ENCODE data around the gene CCDC78.

CCDC78 gene

DNA sequence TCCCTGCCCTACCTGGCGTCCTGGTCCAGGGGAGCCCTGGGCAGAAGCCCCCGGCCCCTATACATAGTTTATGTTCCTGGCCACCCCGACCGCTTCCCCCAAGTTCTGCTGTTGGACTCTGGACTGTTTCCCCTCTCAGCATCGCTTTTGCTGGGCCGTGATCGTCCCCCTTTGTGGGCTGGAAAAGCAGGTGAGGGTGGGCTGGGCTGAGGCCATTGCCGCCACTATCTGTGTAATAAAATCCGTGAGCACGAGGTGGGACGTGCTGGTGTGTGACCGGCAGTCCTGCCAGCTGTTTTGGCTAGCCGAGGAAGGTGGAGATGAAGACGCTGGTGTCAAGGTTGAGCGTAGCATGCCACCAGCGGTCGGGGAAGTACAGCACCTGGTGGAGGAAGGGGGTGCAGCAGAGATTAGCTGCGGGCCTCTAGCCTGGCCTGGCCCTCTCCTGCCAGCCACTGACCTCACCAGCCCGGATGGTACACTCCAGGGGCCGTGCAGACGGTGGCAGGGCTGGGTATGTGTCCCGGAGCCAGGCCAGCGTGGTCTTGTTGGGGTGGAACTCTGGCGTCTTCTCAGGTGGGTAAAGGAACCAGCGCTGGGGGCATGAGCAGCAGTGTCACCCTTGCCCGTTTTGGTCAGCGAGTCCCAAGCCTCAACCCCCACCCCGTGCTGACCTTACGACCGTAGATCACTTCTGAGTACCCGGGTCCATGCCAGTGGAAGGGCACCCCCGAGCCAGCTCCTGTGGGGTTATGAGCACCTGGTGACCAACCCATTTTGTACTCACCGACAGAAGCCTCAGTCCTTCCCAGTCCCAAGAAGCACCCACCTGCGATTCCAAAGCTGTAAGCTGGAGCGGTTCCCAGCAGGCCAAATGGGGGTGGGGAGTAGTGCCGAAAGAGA lies 43.5 kb downstream of the CCDC78 start:
- no peak for DNase-seq (ENCODE audit: low read depth in 1 of 2, low spot score in 1 of 2)
- Histone ChIP-seq H3K4me3 (replicated peaks; ENCODE audit: insufficient read depth, low read length) (peak overlapping the region; percentile 47), H3K27ac (replicated peaks) (peak overlapping the region; percentile 70), H3K27me3 (ENCODE audit: insufficient read depth, poor library complexity, severe bottlenecking) (no peaks in the 10 kb centered on the region)
- no peak for TF ChIP-seq SPI1 (IDR thresholded peaks at IDR 0.05; ENCODE audit: borderline replicate concordance, low read depth)
- TF ChIP-seq, protein P1, sequence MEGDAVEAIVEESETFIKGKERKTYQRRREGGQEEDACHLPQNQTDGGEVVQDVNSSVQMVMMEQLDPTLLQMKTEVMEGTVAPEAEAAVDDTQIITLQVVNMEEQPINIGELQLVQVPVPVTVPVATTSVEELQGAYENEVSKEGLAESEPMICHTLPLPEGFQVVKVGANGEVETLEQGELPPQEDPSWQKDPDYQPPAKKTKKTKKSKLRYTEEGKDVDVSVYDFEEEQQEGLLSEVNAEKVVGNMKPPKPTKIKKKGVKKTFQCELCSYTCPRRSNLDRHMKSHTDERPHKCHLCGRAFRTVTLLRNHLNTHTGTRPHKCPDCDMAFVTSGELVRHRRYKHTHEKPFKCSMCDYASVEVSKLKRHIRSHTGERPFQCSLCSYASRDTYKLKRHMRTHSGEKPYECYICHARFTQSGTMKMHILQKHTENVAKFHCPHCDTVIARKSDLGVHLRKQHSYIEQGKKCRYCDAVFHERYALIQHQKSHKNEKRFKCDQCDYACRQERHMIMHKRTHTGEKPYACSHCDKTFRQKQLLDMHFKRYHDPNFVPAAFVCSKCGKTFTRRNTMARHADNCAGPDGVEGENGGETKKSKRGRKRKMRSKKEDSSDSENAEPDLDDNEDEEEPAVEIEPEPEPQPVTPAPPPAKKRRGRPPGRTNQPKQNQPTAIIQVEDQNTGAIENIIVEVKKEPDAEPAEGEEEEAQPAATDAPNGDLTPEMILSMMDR (IDR thresholded peaks at IDR 0.05; ENCODE audit: insufficient read depth, low read length) = no peak
- no peak for TF ChIP-seq POLR2AphosphoS5 (IDR thresholded peaks at IDR 0.05; ENCODE audit: low read depth)
- no peak for TF ChIP-seq GABPA (IDR thresholded peaks at IDR 0.05; ENCODE audit: low read depth)
- TF ChIP-seq, protein P2, sequence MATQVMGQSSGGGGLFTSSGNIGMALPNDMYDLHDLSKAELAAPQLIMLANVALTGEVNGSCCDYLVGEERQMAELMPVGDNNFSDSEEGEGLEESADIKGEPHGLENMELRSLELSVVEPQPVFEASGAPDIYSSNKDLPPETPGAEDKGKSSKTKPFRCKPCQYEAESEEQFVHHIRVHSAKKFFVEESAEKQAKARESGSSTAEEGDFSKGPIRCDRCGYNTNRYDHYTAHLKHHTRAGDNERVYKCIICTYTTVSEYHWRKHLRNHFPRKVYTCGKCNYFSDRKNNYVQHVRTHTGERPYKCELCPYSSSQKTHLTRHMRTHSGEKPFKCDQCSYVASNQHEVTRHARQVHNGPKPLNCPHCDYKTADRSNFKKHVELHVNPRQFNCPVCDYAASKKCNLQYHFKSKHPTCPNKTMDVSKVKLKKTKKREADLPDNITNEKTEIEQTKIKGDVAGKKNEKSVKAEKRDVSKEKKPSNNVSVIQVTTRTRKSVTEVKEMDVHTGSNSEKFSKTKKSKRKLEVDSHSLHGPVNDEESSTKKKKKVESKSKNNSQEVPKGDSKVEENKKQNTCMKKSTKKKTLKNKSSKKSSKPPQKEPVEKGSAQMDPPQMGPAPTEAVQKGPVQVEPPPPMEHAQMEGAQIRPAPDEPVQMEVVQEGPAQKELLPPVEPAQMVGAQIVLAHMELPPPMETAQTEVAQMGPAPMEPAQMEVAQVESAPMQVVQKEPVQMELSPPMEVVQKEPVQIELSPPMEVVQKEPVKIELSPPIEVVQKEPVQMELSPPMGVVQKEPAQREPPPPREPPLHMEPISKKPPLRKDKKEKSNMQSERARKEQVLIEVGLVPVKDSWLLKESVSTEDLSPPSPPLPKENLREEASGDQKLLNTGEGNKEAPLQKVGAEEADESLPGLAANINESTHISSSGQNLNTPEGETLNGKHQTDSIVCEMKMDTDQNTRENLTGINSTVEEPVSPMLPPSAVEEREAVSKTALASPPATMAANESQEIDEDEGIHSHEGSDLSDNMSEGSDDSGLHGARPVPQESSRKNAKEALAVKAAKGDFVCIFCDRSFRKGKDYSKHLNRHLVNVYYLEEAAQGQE (IDR thresholded peaks at IDR 0.05; ENCODE audit: insufficient replicate concordance, low read depth) = no peak

DNA sequence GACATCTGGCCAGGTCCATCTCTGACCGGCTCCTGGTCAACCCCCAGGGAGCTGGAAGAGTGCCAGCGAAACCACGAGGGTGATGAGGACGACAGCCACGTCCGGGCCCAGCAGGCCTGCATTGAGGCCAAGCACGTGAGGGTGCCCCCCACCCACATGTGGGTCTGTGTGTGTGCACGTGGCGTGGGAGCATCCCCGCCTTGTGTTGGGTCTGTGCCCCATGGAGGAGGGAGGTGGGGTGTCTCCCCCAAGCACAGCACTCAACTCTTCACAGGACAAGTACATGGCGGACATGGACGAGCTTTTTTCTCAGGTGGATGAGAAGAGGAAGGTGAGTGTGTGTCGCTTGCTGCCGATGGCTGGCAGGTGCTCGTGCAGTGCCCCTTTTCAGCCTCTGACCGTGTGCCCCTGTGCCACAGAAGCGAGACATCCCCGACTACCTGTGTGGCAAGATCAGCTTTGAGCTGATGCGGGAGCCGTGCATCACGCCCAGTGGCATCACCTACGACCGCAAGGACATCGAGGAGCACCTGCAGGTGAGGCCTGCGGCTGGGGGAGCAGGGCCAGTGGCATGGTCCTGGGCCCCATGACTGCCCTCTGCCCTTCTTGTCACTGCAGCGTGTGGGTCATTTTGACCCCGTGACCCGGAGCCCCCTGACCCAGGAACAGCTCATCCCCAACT lies 44.4 kb downstream of the CCDC78 start:
- DNase-seq (ENCODE audit: low read depth in 1 of 2, low spot score in 1 of 2) = no peak
- no peak overlapping the region for H3K27ac ChIP-seq (replicated peaks)
- peak overlapping the region; percentile 62 for H3K4me3 ChIP-seq (replicated peaks; ENCODE audit: insufficient read depth, low read length)
- TF ChIP-seq GABPA (IDR thresholded peaks at IDR 0.05; ENCODE audit: low read depth) (no peak), SPI1 (IDR thresholded peaks at IDR 0.05; ENCODE audit: borderline replicate concordance, low read depth) (no peak), POLR2AphosphoS5 (IDR thresholded peaks at IDR 0.05; ENCODE audit: low read depth) (no peak)
- TF ChIP-seq, protein P2 (IDR thresholded peaks at IDR 0.05; ENCODE audit: insufficient replicate concordance, low read depth) = no peak
- TF ChIP-seq, protein P1 (IDR thresholded peaks at IDR 0.05; ENCODE audit: insufficient read depth, low read length) = no peak
- H3K27me3 ChIP-seq (ENCODE audit: insufficient read depth, poor library complexity, severe bottlenecking) = no peaks in the 10 kb centered on the region

DNA sequence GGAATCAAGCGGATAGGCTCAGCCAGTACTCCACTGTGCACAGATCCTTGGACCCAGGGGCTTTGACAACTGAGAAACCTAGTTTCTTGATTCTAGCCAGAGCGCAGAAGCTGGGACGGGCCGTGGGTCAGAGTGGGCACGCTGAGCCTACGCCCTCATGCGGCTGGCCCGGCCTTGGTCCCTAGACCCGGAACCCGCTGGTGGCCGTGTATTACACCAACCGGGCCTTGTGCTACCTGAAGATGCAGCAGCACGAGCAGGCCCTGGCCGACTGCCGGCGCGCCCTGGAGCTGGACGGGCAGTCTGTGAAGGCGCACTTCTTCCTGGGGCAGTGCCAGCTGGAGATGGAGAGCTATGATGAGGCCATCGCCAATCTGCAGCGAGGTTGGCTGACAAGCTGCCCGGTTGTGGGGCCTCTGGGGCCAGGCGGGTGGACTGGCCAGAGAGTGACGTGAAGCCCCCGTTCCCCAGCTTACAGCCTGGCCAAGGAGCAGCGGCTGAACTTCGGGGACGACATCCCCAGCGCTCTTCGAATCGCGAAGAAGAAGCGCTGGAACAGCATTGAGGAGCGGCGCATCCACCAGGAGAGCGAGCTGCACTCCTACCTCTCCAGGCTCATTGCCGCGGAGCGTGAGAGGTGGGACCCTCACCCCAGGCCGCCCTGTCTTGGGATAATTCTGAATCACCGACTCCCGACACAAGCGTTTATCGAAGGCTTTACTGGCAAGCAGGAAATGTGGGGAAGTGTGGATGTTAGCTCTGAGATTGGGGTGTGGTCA lies 45.1 kb downstream of the CCDC78 start:
- TF ChIP-seq POLR2AphosphoS5 (IDR thresholded peaks at IDR 0.05; ENCODE audit: low read depth) (peak; percentile 36; the same call in 1 of the 2 replicates), SPI1 (IDR thresholded peaks at IDR 0.05; ENCODE audit: borderline replicate concordance, low read depth) (no peak), GABPA (IDR thresholded peaks at IDR 0.05; ENCODE audit: low read depth) (no peak)
- TF ChIP-seq, protein P1 (IDR thresholded peaks at IDR 0.05; ENCODE audit: insufficient read depth, low read length) = peak; percentile 13
- TF ChIP-seq, protein P2 (IDR thresholded peaks at IDR 0.05; ENCODE audit: insufficient replicate concordance, low read depth) = no peak
- no peaks in the 10 kb centered on the region for H3K27me3 ChIP-seq (ENCODE audit: insufficient read depth, poor library complexity, severe bottlenecking)
- peak overlapping the region; percentile 86 for H3K27ac ChIP-seq (replicated peaks)
- peak overlapping the region; percentile 62 for H3K4me3 ChIP-seq (replicated peaks; ENCODE audit: insufficient read depth, low read length)
- peak in 1 of 2 experiments; percentile 62 for DNase-seq (ENCODE audit: low read depth in 1 of 2, low spot score in 1 of 2)

Measured in HL-60 (cell line).